ENCODE measurements around the gene PIGO. TPM values are rescaled to one million over a fixed set of nuclear protein-coding genes. Genes with fewer than 3 reads are reported as not detected.

PIGO gene
- total RNA-seq, 2 donors from 2014 or later, result 29.6 to 34.9 TPM

GRCh38 chr9:35059438-35059837 is 37.0 kb downstream of the PIGO start:
- Histone ChIP-seq H3K36me3 (ENCODE audit: control insufficient read depth, insufficient read depth, low read length) (peaks cover 99% of the 10 kb centered on the region), H3K27ac (ENCODE audit: low read depth, low read length) (no peak overlapping the region), H3K27me3 (ENCODE audit: control insufficient read depth, insufficient read depth, low read length, poor library complexity, severe bottlenecking) (no peaks in the 10 kb centered on the region), H3K9me3 (ENCODE audit: control insufficient read depth, low read length) (no peaks in the 10 kb centered on the region), H3K9ac (ENCODE audit: extremely low read depth, low read length, poor library complexity, severe bottlenecking) (no peak overlapping the region), H3K4me1 (ENCODE audit: control insufficient read depth, insufficient read depth, low read length) (no peaks in the 10 kb centered on the region), H3K4me3 (ENCODE audit: low read length) (no peak overlapping the region)
- H3K36me3 Mint-ChIP-seq (ENCODE audit: low read depth), result peaks cover 95% of the 10 kb centered on the region
- H3K27ac Mint-ChIP-seq, result no peak overlapping the region
- no peaks in the 10 kb centered on the region for H3K9me3 Mint-ChIP-seq
- no peak overlapping the region for H3K4me3 Mint-ChIP-seq
- no peaks in the 10 kb centered on the region for H3K27me3 Mint-ChIP-seq (ENCODE audit: insufficient read depth)
- 96 to 98% methylated on average over 9 to 10 of the region's 10 CpGs for WGBS, 2 experiments (ENCODE audit: insufficient coverage in 1 of 2, insufficient read length in 1 of 2)
- no peak for DNase-seq
- no peaks in the 10 kb centered on the region for H3K4me1 Mint-ChIP-seq
- TF ChIP-seq CTCF (conservative IDR thresholded peaks at IDR 0.05), result no peak

GRCh38 chr9:35057271-35057620 is 39.1 kb downstream of the PIGO start:
- H3K27ac ChIP-seq (ENCODE audit: low read depth, low read length), result no peak overlapping the region
- no peak overlapping the region for H3K4me3 ChIP-seq (ENCODE audit: low read length)
- no peak for DNase-seq
- no peaks in the 10 kb centered on the region for H3K27me3 ChIP-seq (ENCODE audit: control insufficient read depth, insufficient read depth, low read length, poor library complexity, severe bottlenecking)
- H3K4me1 ChIP-seq (ENCODE audit: control insufficient read depth, insufficient read depth, low read length), result no peaks in the 10 kb centered on the region
- H3K9me3 ChIP-seq (ENCODE audit: control insufficient read depth, low read length), result no peaks in the 10 kb centered on the region
- TF ChIP-seq CTCF (conservative IDR thresholded peaks at IDR 0.05), result no peak
- Mint-ChIP-seq H3K36me3 (ENCODE audit: low read depth) (peaks cover 96% of the 10 kb centered on the region), H3K27ac (no peak overlapping the region), H3K9me3 (no peaks in the 10 kb centered on the region), H3K4me3 (no peak overlapping the region), H3K27me3 (ENCODE audit: insufficient read depth) (no peaks in the 10 kb centered on the region), H3K4me1 (no peaks in the 10 kb centered on the region)
- 95 to 96% methylated on average over 4 to 8 of the region's 8 CpGs for WGBS, 2 experiments (ENCODE audit: insufficient coverage in 1 of 2, insufficient read length in 1 of 2)
- peaks cover 98% of the 10 kb centered on the region for H3K36me3 ChIP-seq (ENCODE audit: control insufficient read depth, insufficient read depth, low read length)
- no peak overlapping the region for H3K9ac ChIP-seq (ENCODE audit: extremely low read depth, low read length, poor library complexity, severe bottlenecking)

- H3K4me3 ChIP-seq (ENCODE audit: low read length), result no peak overlapping the region
- H3K36me3 ChIP-seq (ENCODE audit: control insufficient read depth, insufficient read depth, low read length), result peaks cover 98% of the 10 kb centered on the region
- no peaks in the 10 kb centered on the region for H3K9me3 ChIP-seq (ENCODE audit: control insufficient read depth, low read length)
- no peak overlapping the region for H3K9ac ChIP-seq (ENCODE audit: extremely low read depth, low read length, poor library complexity, severe bottlenecking)
- Mint-ChIP-seq H3K27ac (no peak overlapping the region), H3K4me3 (no peak overlapping the region), H3K4me1 (no peaks in the 10 kb centered on the region), H3K36me3 (ENCODE audit: low read depth) (peaks cover 94% of the 10 kb centered on the region), H3K27me3 (ENCODE audit: insufficient read depth) (no peaks in the 10 kb centered on the region), H3K9me3 (no peaks in the 10 kb centered on the region)
- no peak for DNase-seq
- no peaks in the 10 kb centered on the region for H3K27me3 ChIP-seq (ENCODE audit: control insufficient read depth, insufficient read depth, low read length, poor library complexity, severe bottlenecking)
- 97 to 100% methylated on average over 5 to 9 of the region's 9 CpGs for WGBS, 2 experiments (ENCODE audit: insufficient coverage in 1 of 2, insufficient read length in 1 of 2)
- no peak overlapping the region for H3K27ac ChIP-seq (ENCODE audit: low read depth, low read length)
- no peak for TF ChIP-seq CTCF (conservative IDR thresholded peaks at IDR 0.05)
- H3K4me1 ChIP-seq (ENCODE audit: control insufficient read depth, insufficient read depth, low read length), result no peaks in the 10 kb centered on the region
Observed at GRCh38 chr9:35056571-35057270, 39.7 kb downstream of the PIGO start.
